Psoas muscle (tissue), 8 donors: ENCODE data around the gene ZNF277. TPM values are rescaled to one million over a fixed set of nuclear protein-coding genes. Genes with fewer than 3 reads are reported as not detected.

Source experiments
- ATAC-seq, 4 donors: fragments of 200-7000 bp; cut with Tn5 transposase; one replicate each; pipeline ENCODE4 v1.9.1; 2020; ENCODE audit warnings: moderate library complexity in 3 of 4, mild to moderate bottlenecking in 2 of 4
- DNase-seq, 2 donors: peaks; one replicate each; pipeline ENCODE4 v3.0.0-alpha.2; 2020
- H3K27ac ChIP-seq: fragments of 200-600 bp; one replicate; pipeline ENCODE4 v1.8.0; 2022
- H3K27me3 ChIP-seq, 3 donors: fragments of 200-600 bp in 1 of 3; one replicate each; pipeline versions ENCODE4 v1.6.1 to v1.8.0; 2013 to 2022; ENCODE audit warnings: low read length in 2 of 3, mild to moderate bottlenecking in 2 of 3, moderate library complexity in 1 of 3; ENCODE audit not compliant: insufficient read depth in 3 of 3
- H3K36me3 ChIP-seq, 2 donors: fragments of 200-600 bp in 1 of 2; one replicate each; pipeline versions ENCODE4 v1.6.1 to v1.8.0; 2013 to 2022; ENCODE audit warnings: low read depth in 1 of 2, mild to moderate bottlenecking in 1 of 2, moderate library complexity in 1 of 2; ENCODE audit not compliant: insufficient read depth in 1 of 2
- H3K4me1 ChIP-seq: fragments of 200-600 bp; one replicate; pipeline ENCODE4 v1.8.0; 2022
- H3K4me3 ChIP-seq: fragments of 200-600 bp; one replicate; pipeline ENCODE4 v1.8.0; 2022; ENCODE audit warnings: mild to moderate bottlenecking
- H3K9me3 ChIP-seq: fragments of 200-600 bp; one replicate; pipeline ENCODE4 v1.8.0; 2022
- WGBS, 3 donors: extraction: QIAGEN DNeasy Blood & Tissue Kit; methylation state at CpG; one replicate each; pipeline versions ENCODE4 v1.1.6 to v1.1.7; 2013; 5-methylcytosine and 5-hydroxymethylcytosine counted together
- intact Hi-C, 2 donors: fragments of 100-400 bp; cut with DNase I; formaldehyde crosslinking; loops; one replicate each; pipeline versions ENCODE4 v1.11.0 to v1.14.2; 2022
- polyA plus RNA-seq, 3 donors: library from polyadenylated mRNA; stranded (reverse); fragments of 200-250 nt; gene quantifications; one replicate each; pipeline ENCODE4 v1.2.3, GENCODE V29; 2013
- total RNA-seq, 4 donors: library from RNA; stranded (reverse); fragmentation: NEBNext Ultra II Directional in 2 of 4; extraction: Animal tissue kit (Norgen Biotek cat#: 25700) in 2 of 4; gene quantifications; one replicate each; pipeline versions ENCODE4 v1.2.1 to v1.2.4, GENCODE V29; 2021 to 2023
- TF ChIP-seq, protein P1 (sequence below): fragments of 200-600 bp; IDR thresholded peaks from one replicate; pipeline ENCODE4 v1.8.0; 2022; ENCODE audit warnings: antibody characterized with exemption
- donor health status: healthy with polysubstance abuse.
- donor health status: DM: no; HTN: no; CAD: no; lungs with moderate emphysema.
- donor health status: Bipolar disorder and iron deficiency.
- donor health status: healthy.
- donor health status: DM: yes; HTN: yes; CAD: no.
- donor health status: DM: no; HTN: no; CAD: no.
- donor health status: DM: no; HTN: no; CAD: no.
- donor health status: DM: yes; HTN: yes; CAD: no.

The ZNF277 gene
- total and polyA plus RNA-seq, 7 donors: 6.9 to 16.7 (median 11.6) TPM

DNA sequence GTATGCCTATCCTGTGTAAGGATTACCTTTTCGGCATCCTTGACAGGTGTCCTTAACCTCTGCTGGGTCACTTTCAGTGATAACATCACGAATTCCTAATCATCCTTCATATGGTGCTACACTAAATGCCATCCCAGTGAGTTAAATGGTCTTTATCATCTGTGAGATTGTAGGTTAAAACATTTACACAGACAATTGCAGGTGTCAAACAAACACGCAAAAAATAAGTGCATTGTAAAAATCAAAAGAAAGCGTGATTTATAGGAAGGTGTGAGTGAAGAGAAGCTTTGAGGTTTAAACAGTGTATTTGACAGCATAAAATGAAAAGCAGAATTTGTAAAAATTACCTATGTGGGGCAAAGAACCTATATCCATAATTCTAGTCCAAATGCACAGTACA is 132.3 kb downstream of the ZNF277 start:
- Histone ChIP-seq H3K27me3 (no peaks in the 10 kb centered on the region), H3K36me3 (peaks cover 0 to 67% of the 10 kb centered on the region in 2 donors), H3K4me3 (no peak overlapping the region), H3K27ac (no peak overlapping the region), H3K9me3 (no peaks in the 10 kb centered on the region), H3K4me1 (no peaks in the 10 kb centered on the region)
- intact Hi-C loops: no loop called here
- 95 to 97% (median 95%) methylated on average over 4 of the region's 4 CpGs for WGBS, 3 donors
- TF ChIP-seq, protein P1, sequence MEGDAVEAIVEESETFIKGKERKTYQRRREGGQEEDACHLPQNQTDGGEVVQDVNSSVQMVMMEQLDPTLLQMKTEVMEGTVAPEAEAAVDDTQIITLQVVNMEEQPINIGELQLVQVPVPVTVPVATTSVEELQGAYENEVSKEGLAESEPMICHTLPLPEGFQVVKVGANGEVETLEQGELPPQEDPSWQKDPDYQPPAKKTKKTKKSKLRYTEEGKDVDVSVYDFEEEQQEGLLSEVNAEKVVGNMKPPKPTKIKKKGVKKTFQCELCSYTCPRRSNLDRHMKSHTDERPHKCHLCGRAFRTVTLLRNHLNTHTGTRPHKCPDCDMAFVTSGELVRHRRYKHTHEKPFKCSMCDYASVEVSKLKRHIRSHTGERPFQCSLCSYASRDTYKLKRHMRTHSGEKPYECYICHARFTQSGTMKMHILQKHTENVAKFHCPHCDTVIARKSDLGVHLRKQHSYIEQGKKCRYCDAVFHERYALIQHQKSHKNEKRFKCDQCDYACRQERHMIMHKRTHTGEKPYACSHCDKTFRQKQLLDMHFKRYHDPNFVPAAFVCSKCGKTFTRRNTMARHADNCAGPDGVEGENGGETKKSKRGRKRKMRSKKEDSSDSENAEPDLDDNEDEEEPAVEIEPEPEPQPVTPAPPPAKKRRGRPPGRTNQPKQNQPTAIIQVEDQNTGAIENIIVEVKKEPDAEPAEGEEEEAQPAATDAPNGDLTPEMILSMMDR: no peak
- ATAC-seq (no peak), DNase-seq (no peak)

DNA sequence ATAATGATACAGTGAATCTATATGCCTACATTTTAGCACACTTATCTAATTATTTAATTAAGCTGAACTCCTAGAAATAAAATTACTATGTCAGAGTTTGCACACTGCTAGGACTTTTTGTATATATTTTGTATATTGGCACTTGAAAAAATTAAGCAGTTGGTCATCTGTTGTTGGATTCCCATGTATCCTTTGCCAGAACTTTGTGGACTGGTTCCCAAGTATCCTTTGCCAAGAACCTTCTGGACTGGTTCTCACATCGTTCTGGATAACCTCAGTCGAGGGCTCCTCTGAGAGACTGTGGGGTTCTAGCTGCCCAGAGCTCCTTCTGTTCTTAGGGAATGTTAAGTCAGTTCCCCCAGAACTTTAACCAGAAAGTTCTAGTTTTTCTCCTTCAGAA is 135.0 kb downstream of the ZNF277 start:
- TF ChIP-seq, protein P1: no peak
- WGBS, 3 donors: 11 to 30% (median 22%) methylated on average over 2 of the region's 2 CpGs
- no peak for ATAC-seq
- no peaks in the 10 kb centered on the region for H3K4me1 ChIP-seq
- peaks cover 0 to 72% of the 10 kb centered on the region in 2 donors for H3K36me3 ChIP-seq
- H3K9me3 ChIP-seq: no peaks in the 10 kb centered on the region
- intact Hi-C loops: no loop called here
- no peak overlapping the region for H3K27ac ChIP-seq
- no peak for DNase-seq
- H3K27me3 ChIP-seq: no peaks in the 10 kb centered on the region
- H3K4me3 ChIP-seq: no peak overlapping the region

DNA sequence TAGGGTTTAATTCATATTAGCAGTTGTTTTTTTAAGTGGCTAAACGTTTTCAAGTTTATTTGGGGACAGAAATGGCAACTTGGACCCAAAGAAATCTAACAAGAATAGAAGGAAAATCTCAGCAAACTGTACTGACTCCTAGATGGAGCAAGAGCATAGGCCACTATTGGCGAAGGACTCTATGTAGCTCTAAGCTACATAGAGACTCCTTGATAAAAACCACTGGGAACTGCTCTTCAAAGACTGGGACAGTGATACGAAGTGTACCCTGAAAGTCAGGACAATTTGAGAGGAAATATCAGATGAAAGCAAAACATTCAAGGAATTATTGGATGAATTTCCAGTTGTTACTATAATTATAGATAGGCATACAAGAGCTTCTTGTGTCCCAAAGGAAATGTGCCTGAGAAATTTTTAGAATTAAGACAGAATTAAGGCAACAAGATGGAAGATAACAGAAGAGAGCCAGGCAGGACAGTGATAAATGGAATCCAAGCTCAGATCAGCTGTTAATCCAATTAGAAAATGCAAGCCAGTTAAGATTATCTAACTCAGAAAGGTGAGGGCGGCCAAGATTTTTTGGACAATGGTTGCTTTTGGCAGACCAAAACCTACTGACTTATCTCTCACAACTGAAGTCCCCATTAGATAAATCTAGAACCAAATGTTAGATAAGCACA is 140.0 kb downstream of the ZNF277 start:
- Histone ChIP-seq H3K4me1 (no peaks in the 10 kb centered on the region), H3K27me3 (no peaks in the 10 kb centered on the region), H3K36me3 (peaks cover 0 to 30% of the 10 kb centered on the region in 2 donors), H3K9me3 (no peaks in the 10 kb centered on the region), H3K4me3 (no peak overlapping the region), H3K27ac (no peak overlapping the region)
- ATAC-seq (no peak), DNase-seq (no peak)
- 73 to 76% (median 73%) methylated on average over 4 of the region's 4 CpGs for WGBS, 3 donors
- TF ChIP-seq, protein P1: no peak
- intact Hi-C loops: no loop called here

DNA sequence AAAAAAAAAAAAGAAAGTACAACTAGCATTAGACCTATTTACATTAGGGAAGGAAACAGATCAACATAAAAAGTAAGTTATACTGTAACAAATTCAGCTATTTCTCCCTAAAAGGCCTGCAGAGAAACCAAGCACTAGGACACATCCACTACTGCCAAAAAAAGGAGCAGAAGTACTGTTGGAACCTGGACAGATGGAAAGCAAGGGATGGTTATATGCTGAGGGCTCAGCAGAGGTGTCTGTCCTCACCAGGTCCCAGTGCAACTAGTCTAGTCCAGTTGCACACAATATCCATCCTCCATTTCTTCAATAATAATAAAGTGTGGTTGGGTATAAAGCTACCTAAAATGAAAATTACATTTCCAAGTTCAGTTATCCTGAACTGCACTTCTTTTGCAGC is 140.6 kb downstream of the ZNF277 start:
- ATAC-seq (no peak), DNase-seq (no peak)
- Histone ChIP-seq H3K36me3 (peaks cover 0 to 25% of the 10 kb centered on the region in 2 donors), H3K27ac (no peak overlapping the region), H3K27me3 (no peaks in the 10 kb centered on the region), H3K4me1 (no peaks in the 10 kb centered on the region), H3K9me3 (no peaks in the 10 kb centered on the region), H3K4me3 (no peak overlapping the region)
- TF ChIP-seq, protein P1: no peak
- intact Hi-C loops: no loop called here

DNA sequence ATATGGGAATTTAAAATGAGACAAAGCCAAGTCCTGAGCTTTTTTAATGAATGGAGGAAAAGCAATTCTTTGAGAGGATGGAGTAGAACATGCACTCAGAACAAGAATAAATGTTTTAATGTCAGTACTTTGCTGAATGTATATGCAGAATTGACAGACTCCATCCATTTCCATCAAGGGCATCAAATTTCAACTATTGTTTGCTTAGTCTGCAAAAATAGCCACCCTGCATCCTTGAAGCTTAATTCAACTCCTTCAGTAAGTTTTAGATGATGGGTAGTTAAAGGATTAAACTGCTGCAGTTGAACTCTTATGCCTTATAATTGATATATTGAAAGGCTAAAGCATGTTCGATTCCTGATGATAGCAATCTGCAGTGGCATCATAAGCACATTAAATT is 144.1 kb downstream of the ZNF277 start:
- no peak overlapping the region for H3K4me3 ChIP-seq
- no peak for ATAC-seq
- TF ChIP-seq, protein P1: no peak

More for the DNA sequence above, 144.1 kb downstream of the ZNF277 start:
- intact Hi-C loops: no loop called here
- no peak for DNase-seq
- Histone ChIP-seq H3K9me3 (no peaks in the 10 kb centered on the region), H3K4me1 (no peaks in the 10 kb centered on the region), H3K27ac (no peak overlapping the region), H3K36me3 (no peaks in the 10 kb centered on the region), H3K27me3 (no peaks in the 10 kb centered on the region)
- WGBS, 3 donors: 90 to 94% (median 93%) methylated on average over 1 of the region's 1 CpG
